Bone marrow (tissue), 2 donors: ENCODE data around the gene PLAC8.
"Not testable (repeated sequence)": the region's sequence is repeated elsewhere in the genome, so short reads cannot be mapped to it uniquely, and the experiment has no call there.

Source experiments
- DNase-seq, 2 donors: peaks; one replicate each; lab custom pipeline; 2025; lab: John Stamatoyannopoulos, UW

PLAC8 gene

DNA sequence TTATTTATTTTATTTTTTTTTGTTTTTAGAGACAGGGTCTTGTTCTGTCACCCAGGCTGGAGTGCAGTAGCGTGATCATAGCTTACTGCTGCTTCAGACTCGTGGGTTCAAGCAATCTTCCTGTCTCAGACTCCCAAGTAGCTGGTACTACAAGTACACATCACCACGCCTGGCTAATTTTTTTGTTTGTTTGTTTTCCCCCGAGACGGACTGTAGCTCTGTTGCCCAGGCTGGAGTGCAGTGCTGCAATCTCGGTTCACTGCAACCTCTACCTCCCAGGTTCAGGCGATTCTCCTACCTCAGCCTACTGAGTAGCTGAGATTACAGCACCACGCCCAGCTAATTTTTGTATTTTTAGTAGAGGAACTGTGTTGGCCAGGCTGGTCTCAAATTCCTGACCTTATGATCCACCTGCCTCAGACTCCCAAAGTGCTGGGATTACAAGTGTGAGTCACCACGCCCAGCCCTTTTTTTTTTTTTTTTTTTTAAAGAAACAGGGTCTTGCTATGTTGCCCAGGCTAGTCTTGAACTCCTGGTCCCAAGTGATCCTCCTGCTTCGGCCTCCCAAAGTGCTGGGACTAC lies 47.4 kb downstream of the PLAC8 start:
- no peak for DNase-seq

DNA sequence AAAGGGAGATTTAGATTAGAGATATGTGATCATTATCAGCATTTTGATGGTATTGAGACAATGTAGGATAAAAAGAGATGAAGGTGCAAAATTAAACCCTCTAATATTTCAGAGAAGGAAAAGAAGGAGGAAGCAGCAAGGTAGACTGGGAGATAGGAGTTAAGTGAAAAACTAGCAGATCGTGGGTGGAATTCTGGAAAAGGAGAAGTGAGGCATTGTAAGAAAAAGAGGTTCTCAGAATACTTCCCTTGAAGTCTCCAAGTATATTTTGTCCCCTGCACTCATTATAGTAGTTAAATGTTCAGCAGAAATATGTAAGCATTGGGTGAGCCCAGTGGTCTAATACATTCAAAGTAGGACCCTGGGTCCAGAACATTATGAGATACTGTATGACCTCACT lies 49.3 kb downstream of the PLAC8 start:
- peak in 1 of 2 donors; percentile 8 for DNase-seq

DNA sequence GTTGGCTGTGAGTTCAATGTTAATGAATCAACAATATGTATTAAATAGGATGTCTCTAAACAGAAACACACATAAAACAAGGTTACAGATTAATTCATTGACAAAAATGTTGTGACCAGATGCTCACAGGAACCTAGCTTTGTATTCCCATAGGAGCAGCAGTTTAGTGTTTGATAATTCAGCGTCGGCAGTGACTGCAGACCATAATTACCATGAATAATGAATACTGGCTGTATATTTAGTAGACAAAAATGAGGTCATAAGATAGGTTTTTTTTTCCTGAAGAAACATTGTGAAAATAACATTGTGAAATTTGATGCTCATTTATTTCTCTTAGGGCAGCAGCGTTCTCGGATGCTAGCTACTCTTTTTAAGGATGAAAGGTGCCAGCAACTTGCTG lies 51.8 kb downstream of the PLAC8 start:
- no peak for DNase-seq

DNA sequence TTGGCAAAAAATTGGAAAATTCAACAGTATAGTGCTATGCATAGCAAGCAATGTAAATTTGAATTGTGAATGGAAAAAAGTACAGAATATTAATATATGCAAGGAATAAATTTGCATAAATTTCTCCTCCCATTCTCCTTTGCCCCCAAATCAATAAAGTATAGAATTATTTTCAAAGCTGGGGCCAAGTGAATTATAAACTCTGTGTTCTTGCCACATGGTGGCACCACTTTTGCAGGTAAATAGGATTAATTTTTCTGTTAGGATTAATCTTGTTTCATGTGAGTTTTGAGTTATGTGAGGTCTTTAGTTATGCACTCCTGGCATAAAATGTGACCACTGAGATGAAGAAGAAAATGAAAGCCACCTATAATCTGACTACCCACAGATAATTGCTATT lies 59.6 kb downstream of the PLAC8 start:
- DNase-seq: peak in 1 of 2 donors; percentile 11

DNA sequence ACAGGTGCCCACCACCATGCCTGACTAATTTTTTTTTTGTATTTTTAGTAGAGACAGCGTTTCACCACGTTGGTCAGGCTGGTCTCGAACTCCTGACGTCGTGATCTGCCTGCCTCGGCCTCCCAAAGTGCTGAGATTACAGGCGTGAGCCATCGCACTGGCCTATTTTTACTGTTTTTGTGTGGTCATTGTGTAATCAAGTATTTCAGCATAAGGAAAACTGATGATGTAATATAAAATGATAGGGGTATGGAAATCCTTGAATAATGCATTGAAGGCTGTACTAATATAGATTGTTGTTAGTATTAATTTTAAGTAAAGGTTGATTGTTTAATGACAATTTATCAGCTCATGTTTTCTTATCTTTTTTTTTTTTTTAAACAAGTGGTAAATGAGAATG lies 65.7 kb downstream of the PLAC8 start:
- not testable (repeated sequence) for DNase-seq

DNA sequence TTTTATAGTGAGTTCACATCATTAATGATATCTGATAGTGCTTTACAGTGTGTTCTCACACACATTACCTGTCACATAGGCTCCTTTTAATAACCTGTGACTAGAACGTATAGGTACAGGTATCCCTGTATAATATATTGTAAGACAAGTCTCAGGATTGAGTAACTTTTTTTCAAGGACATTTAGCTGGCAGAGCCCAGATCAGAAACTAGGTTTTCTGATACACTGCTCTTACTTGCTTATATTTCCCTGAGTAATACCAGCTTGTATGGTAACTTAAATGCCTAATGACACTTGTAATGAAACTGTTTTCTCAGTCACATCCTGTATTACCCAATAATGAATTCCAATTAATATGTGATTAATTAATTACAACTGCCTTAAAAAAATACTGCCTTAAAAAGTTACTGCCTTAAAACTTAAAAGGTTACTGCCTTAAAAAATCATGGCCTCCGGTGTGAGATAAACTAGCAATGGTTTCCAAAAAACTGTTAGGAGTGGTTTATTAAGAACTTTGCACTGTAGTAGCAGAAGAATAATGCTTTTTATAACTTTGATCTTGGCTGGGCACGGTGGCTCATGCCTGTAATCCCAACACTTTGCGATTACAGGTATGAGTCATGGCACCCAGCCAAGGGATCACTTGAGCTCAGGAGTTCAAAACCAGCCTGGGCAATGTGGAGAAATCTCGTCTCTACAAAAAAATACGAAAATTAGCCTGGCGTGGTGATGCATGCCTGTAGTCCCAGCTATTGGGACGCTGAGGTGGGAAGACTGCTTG lies 67.6 kb downstream of the PLAC8 start:
- DNase-seq: no peak

DNA sequence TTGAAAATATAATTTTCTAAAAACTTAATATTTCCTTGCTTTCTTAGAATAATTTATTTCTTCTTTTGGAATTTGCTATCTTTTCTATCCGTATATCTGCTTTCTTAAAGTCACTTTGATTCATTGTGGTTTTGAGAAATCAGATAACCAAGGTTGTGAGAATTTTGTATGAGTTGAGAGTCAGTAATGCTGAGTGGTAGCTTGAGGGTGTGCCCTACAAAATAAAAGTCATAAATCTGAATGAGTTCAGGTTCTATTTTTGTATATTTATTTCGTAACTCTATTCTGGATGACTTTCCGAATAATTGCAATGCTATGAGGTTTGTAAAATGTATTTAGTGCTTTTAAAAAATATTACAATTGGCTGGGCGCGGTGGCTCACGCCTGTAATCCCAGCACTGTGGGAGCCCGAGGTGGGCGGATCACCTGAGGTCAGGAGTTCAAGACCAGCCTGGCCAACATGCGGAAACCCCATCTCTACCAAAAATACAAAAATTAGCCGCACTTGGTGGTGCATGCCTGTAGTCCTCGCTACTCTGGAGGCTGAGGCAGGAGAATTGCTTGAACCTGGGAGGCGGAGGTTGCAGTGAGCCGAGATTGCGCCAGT lies 70.6 kb downstream of the PLAC8 start:
- DNase-seq: no peak

DNA sequence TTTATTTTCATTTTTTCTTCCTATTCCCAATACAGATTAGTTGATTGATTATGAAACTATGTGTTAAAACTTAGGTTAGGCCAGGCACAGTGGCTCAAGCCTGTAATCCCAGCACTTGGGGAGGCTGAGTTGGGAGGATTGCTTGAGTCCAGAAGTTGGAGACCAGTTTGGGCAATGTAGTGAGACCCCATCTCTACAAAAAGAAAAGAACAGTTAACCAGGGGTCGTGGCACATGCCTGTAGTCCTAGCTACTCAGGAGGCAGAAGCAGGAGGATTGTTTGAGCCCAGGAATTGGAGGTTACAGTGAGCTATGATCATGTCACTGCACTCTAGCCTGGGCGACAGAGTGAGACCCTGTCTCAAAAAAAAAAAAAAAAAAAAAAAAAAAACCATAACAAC lies 71.4 kb downstream of the PLAC8 start:
- DNase-seq: not testable (repeated sequence)

DNA sequence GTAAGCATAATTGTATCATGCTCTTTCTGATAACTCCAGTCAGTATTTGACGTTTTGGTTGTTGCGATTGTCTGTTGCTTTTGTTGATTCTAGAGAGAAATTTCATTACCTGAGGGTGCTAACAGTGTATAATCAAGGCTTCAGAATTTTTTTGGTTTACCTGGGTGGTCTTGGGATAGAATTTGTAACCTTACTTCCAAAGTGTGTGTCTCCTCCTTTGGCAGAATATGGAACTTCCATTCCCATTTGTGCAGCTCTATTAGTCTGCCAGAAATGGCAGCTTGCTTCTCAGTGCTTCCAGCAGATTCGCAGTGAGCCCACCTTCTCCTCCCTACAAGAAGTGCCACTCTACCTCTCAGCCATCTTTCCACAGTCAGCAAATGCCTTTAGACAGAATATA lies 74.3 kb downstream of the PLAC8 start:
- no peak for DNase-seq
